Stomach (tissue), 4 donors: ENCODE results near the gene C20orf96.

Experiments used
- CTCF ChIP-seq, 7 experiments: fragments of 450-650 bp in 4 of 7; fragments of 200-600 bp in 3 of 7; sonication (generic) in 3 of 7; IDR thresholded peaks; one replicate each; pipeline ENCODE4 v1.5.1; 2016 to 2019; ENCODE audit warnings: antibody characterized with exemption in 7 of 7, control low read depth in 2 of 7, mild to moderate bottlenecking in 1 of 7
- POLR2A ChIP-seq, 4 donors: fragments of 450-650 bp; IDR thresholded peaks; one replicate each; pipeline ENCODE4 v1.6.1; 2016; ENCODE audit warnings: antibody characterized with exemption in 4 of 4, control low read depth in 2 of 4, mild to moderate bottlenecking in 1 of 4, moderate library complexity in 1 of 4

- TF ChIP-seq POLR2A (IDR thresholded peaks at IDR 0.05), result no peak
- TF ChIP-seq CTCF (IDR thresholded peaks at IDR 0.05), result no peak
These were observed 34.7 kb upstream of the C20orf96 start, which contains the start of gene SOX12 for GRCh38 chr20:325045-325888.
